HG03469 (cell line): ENCODE data around the gene AMBRA1.

ENCODE experiments used
- ATAC-seq: cut with Tn5 transposase; IDR thresholded peaks from one replicate; pipeline ENCODE4 v1.9.1; 2021; ENCODE audit warnings: mild to moderate bottlenecking, moderate library complexity, moderate number of reproducible peaks; ENCODE audit not compliant: unreplicated experiment

The AMBRA1 gene

DNA sequence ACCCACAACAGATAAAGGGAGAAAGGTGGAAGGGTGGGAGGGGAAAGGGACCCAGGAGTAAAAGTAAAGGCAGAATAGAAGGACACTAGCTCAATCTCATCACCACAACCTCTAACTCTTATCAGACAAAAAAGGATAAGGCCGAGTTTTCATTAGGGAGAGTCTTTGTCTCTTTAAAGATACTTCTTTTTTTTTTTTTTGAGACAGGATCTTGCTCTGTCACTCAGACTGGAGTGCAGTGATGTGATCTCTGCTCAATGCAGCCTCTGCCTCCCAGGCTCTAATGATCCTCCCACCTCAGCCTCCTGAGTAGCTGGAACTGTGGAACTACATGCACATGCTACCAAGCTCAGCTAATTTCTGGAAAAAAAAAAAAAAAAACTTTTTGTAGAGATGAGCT lies 116.7 kb downstream of the AMBRA1 start:
- ATAC-seq = no peak

DNA sequence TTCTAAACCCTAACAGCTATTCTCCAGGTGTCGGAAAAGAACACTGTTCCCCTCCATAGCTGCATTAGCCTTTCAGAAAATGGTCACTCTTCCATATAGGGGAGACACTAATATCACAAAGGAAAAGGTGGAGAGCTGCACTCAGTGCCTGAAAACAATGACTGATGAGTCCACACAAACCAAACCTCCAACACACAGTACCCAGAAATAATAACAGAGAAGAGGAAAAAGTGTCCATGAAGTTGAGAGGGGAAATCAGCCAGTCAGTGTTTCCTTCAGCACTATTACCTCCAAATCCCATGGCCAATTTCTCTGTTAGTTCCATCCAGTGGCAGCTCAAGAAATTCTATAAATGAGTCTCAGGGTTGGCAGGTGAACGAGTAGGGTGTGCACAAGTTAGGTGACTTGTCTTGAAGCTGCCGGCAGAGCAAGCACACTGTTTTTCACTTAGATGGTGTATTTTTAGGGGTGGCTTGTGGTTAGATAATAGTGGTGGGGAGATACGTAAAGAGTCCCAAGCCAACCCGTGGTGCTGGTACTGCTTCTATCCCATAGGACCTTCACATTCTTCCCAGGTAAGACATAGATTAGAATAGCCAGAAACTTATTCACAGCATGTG lies 117.8 kb downstream of the AMBRA1 start:
- ATAC-seq = no peak

- ATAC-seq = no peak
Observed at GRCh38 chr11:46475051-46475925, 118.5 kb downstream of the AMBRA1 start.

- ATAC-seq = no peak
Observed at GRCh38 chr11:46472662-46472994, 121.2 kb downstream of the AMBRA1 start.

- ATAC-seq = no peak
Observed at GRCh38 chr11:46471943-46472661, 121.7 kb downstream of the AMBRA1 start.

DNA sequence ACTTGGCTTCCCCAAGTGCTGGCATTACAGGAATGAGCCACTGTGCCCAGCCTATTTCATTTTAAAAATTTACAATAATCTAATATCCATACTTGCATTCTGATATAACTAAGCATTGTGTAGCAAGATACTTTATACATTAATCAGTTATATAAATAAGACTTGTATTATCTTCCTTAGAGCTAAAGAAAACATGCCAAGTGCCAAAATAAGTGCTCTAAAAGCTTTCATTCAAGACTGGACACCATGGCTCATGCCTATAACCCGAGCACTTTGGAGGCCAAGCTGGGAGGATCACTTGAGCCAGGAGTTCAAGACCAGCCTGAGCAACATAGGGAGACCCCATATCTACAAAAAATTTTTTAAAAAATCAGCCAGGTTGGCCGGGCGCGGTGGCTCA lies 123.9 kb downstream of the AMBRA1 start:
- no peak for ATAC-seq

GRCh38 chr11:46465683-46466082 lies 128.1 kb downstream of the AMBRA1 start:
- no peak for ATAC-seq

- no peak for ATAC-seq
Observed at GRCh38 chr11:46463701-46464421, 130.0 kb downstream of the AMBRA1 start.

- no peak for ATAC-seq
Observed at GRCh38 chr11:46461461-46461927, 132.3 kb downstream of the AMBRA1 start.

DNA sequence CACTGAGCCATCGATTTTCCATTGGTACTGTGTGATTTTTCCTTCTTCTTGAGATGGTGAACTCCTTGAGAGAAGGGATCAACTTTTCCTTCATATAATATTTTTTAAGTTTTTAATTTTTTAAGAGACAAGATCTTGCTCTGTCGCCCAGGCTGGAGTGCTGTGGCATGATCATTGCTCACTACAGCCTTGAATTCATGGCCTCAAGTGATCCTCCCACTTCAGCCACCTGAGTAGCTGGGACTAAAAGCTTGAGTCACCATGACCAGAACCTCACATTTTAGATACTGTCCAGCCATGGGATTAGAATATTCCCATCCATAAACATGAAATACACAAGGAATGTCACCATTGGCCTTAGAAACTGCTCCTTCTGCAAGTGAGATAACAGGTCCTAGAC lies 135.3 kb downstream of the AMBRA1 start:
- ATAC-seq = no peak

- ATAC-seq = no peak
Observed at GRCh38 chr11:46457659-46458424, 136.0 kb downstream of the AMBRA1 start.

DNA sequence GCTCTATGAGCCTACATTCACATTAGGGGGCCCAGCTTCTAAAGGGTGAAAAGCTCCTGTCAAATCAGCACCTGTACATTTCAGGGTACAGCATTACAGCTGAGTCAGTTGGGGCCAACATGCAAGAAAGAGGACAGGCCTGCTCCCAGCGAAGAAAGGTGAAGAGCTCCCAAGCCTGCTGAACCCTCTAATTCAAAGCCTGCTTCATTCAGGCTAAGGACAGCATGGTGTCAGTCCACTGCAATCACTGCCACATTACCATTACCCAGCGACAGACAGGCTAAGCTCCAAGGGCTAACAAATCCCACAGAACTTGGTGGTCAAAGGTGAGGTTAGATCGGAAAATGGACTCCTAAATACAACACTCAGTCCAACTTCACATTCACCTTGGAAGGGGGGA lies 136.8 kb downstream of the AMBRA1 start:
- no peak for ATAC-seq

- ATAC-seq = no peak
Observed at GRCh38 chr11:46456269-46457001, 137.4 kb downstream of the AMBRA1 start.

GRCh38 chr11:46455834-46456233 lies 138.0 kb downstream of the AMBRA1 start:
- ATAC-seq = no peak

DNA sequence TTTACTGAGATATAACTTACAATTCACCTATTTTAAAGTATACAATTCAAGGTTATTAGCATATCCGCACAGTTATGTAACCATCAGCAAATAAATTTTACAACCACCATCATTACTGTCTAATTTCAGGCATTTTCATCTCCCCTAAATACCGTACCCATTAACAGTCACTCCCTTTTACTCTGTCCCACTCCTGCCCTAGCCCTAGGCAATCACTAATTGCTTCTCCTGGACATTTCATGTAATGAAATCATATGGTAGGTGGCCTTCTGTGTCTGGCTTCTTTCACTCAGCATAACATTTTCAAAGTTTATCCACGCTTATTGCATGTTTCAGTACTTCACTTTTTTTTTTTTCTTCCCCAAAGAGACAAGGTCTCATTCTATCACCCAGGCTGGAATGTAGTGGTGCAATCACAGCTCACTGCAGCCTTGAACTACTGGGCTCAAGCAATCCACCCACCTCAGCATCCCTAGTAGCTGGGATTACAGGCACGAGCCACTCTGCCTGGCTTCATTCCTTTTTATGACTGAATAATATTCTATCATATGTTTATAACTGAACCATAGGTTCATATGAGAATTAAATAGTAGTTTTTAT lies 140.8 kb downstream of the AMBRA1 start:
- ATAC-seq = no peak

DNA sequence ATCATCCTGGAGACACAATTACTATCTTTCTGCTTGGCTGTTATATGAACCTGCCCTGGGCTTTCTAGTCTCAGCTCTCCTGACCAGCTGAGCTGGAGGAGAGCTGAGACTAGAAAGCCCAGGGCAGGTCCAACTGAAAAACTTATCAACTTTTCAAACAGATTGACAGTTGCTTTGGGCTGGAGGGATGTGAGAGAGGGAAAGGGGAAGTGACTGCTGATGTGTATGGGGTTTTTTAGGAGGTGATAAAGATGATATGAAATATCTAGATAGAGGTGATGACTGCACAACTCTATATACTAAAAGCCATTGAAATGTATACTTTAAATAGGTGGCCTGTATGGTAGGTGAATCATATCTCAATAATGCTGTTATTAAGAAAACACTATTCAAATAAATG lies 142.1 kb downstream of the AMBRA1 start:
- no peak for ATAC-seq

DNA sequence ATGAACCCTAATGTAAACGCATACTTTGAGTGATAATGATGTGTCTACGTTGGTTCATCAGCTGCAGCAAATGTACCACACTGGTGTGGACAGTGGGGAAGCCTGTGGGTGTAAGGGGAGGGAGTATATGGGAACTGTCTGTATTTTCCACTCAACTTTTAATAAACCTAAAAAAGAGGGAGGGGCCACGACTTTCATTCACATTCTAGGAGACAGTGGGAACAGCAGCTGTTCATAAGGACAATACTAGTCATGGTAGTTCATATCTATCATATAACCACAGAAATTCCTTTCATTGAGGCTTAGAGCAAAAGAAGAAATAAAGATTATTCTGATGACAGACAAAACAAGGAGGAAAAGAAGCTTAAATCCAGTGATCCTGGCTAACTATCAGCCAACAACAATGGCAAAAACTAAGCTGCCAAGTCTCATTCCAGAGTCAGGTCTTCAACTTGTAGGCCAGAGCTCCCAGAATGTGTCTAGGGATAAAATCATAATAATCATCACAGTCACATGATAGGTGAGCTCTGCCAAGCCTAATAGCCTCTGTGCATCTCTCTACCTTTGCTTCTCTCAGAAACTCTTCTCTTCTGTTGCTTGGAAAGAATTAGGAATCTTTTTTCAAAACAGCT lies 142.9 kb downstream of the AMBRA1 start:
- ATAC-seq = no peak

DNA sequence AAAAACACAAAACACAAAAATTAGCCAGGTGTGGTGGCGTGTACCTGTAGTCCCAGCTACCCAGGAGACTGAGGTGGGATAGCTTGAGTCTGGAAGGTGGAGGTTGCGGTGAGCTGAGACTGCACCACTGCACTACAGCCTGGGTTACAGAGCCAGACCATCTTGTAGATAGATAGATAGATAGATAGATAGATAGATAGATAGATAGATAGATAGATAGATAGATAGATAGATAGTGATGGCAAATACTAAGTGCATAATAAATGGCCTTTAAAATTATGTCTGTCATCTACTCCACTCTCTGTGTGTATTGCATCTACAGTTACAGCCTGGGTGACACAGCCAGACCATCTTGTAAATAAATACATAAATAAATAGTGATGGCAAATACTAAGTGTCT lies 146.3 kb downstream of the AMBRA1 start:
- no peak for ATAC-seq
